SJCRH30 (cell line): ENCODE results near the gene EAPP. TPM values are rescaled to one million over a fixed set of nuclear protein-coding genes. Genes with fewer than 3 reads are reported as not detected.
"Not testable (repeated sequence)": the region's sequence is repeated elsewhere in the genome, so short reads cannot be mapped to it uniquely, and the experiment has no call there.

Source experiments
- DNase-seq, 2 experiments: peaks; one replicate each; pipeline ENCODE4 v3.0.0-alpha.2; 2015 to 2020
- H3K27ac ChIP-seq: fragments of 250-450 bp; sonication (Bioruptor Pico); 2 replicates; pipeline ENCODE4 v1.5.1; 2020; ENCODE audit warnings: mild to moderate bottlenecking, moderate library complexity
- H3K27me3 ChIP-seq: fragments of 250-450 bp; sonication (Bioruptor Pico); 2 replicates; pipeline ENCODE4 v1.5.1; 2020; ENCODE audit warnings: mild to moderate bottlenecking, moderate library complexity
- H3K36me3 ChIP-seq: fragments of 250-450 bp; sonication (Bioruptor Pico); 2 replicates; pipeline ENCODE4 v1.5.1; 2020; ENCODE audit warnings: mild to moderate bottlenecking, moderate library complexity
- H3K4me1 ChIP-seq: fragments of 250-450 bp; sonication (Bioruptor Pico); 2 replicates; pipeline ENCODE4 v1.5.1; 2020; ENCODE audit warnings: mild to moderate bottlenecking, moderate library complexity
- H3K4me3 ChIP-seq: fragments of 250-450 bp; sonication (Bioruptor Pico); 2 replicates; pipeline ENCODE4 v1.5.1; 2020; ENCODE audit warnings: mild to moderate bottlenecking, moderate library complexity
- H3K9me3 ChIP-seq: fragments of 250-450 bp; sonication (Bioruptor Pico); replicated peaks from 2 replicates; pipeline ENCODE4 v1.5.1; 2020; ENCODE audit warnings: mild to moderate bottlenecking, moderate library complexity
- total RNA-seq: library from RNA; depleted of rRNA; stranded (reverse); fragments of >200 nt; shearing (Covaris generic); gene quantifications from 2 replicates; pipeline ENCODE4 v1.2.3, GENCODE V29; 2014; rRNA removed

The EAPP gene
- total RNA-seq, 1 experiment from 2014 or later = 58.5 TPM

DNA sequence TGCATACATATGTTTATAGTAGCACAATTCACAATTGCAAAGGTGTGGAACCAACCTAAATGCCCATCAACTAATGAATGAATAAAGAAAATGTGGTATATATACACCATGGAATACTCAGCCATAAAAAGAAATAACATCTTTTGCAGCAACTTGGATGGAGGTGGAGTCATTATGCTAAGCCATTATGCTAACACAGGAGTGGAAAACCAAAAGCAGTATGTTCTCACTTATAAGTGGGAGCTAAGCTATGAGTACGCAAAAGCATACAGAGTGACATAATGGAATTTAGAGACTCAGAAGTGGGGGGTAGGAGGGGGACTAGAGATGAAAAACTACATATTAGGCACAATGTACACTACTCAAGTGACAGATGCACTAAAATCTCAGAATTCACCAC, 61.2 kb downstream of the EAPP start:
- H3K4me3 ChIP-seq = no peak overlapping the region
- no peak overlapping the region for H3K27ac ChIP-seq
- no peaks in the 10 kb centered on the region for H3K4me1 ChIP-seq
- DNase-seq = no peak
- H3K27me3 ChIP-seq = no peaks in the 10 kb centered on the region
- no peaks in the 10 kb centered on the region for H3K36me3 ChIP-seq
- 0 out of 2 replicates have a peak, but pooled peaks cover 4% of the 10 kb centered on the region for H3K9me3 ChIP-seq

DNA sequence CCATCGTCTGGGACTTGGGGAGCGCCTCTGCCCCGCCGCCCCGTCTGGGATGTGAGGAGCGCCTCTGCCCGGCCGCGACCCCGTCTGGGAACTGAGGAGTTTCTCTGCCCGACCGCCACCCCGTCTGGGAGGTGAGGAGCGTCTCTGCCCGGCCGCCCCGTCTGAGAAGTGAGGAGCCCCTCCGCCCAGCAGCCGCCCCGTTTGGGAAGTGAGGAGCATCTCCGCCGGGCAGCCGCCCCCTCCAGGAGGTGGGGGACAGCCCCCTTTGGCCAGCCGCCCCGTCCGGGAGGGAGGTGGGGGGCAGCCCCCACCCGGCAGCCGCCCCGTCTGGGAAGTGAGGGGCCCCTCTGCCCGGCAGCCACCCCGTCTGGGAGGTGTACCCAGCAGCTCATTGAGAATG, 63.5 kb downstream of the EAPP start:
- not testable (repeated sequence) for H3K36me3 ChIP-seq, H3K27me3 ChIP-seq, DNase-seq, H3K4me1 ChIP-seq, H3K4me3 ChIP-seq, H3K9me3 ChIP-seq, H3K27ac ChIP-seq

DNA sequence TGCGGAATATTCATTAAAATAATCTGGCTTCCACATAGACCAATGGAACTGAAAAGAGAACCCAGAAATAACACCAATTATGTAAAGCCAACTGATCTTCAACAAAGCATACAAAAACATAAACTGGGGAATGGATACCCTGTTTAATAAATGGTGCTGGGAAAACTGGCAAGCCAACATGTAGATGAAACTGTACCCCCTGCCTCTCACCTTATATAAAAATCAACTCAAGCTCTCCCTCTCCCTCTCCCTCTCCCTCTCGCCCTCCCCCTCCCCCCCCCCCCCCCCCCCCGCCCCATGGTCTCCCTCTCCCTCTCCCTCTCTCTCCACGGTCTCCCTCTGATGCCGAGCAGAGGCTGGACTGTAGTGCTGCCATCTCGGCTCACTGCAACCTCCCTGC, 64.3 kb downstream of the EAPP start:
- Histone ChIP-seq H3K27ac (no peak overlapping the region), H3K27me3 (no peaks in the 10 kb centered on the region), H3K4me1 (no peaks in the 10 kb centered on the region), H3K9me3 (0 out of 2 replicates have a peak, but pooled peaks cover 4% of the 10 kb centered on the region), H3K4me3 (no peak overlapping the region), H3K36me3 (no peaks in the 10 kb centered on the region)
- no peak for DNase-seq

DNA sequence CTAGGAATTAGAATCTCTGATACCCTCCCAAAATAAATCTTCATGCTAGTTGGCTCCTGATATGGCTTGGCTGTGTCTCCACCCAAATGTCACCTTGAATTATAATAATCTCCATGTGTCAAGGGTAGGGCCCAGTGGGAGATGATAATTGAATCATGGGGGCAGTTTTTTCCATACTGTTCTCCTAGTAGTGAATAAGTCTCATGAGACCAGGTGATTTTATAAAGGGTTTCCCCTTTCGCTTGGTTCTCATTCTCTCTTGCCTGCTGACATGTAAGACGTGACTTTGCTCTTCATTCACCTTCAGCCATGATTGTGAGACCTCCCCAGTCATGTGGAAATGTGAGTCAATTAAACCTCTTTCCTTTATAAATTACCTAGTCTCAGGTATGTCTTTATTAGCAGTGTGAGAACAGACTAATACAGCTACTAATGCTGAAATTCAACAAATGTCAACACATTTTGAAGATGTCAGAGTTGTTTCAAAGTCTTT, 65.3 kb downstream of the EAPP start:
- Histone ChIP-seq H3K4me1 (no peaks in the 10 kb centered on the region), H3K9me3 (0 out of 2 replicates have a peak, but pooled peaks cover 4% of the 10 kb centered on the region), H3K27ac (no peak overlapping the region), H3K4me3 (no peak overlapping the region), H3K27me3 (no peaks in the 10 kb centered on the region), H3K36me3 (no peaks in the 10 kb centered on the region)
- no peak for DNase-seq

DNA sequence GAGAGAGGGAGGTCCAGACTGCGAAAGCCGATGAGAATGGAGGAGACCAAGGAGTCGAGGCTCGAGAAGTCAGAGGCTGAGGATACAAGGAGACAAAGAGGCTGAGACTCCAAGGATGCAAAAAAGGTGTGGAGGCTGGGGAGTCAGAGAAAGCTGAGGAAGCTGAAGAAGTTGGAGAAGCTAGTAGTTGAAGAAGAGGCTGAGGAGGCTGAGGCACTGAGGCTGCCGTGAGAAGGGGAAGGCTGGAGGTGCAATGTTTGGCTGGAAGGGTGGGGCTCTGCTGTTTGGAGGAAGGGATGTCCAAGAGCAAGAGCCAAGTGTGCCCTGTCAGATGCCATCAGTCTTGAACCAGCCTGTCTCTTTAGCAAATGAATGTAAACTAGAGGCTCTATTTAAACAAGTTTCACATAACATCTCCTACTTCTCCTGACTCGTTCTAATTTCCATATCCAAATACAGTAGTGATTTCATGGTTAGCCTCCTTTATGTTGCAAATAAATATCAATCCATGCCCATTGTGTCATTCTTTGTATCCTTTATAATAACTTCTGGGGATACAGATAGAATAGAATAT, 66.7 kb downstream of the EAPP start:
- Histone ChIP-seq H3K4me1 (no peaks in the 10 kb centered on the region), H3K27me3 (no peaks in the 10 kb centered on the region), H3K27ac (no peak overlapping the region), H3K9me3 (0 out of 2 replicates have a peak, but pooled peaks cover 4% of the 10 kb centered on the region), H3K4me3 (no peak overlapping the region), H3K36me3 (no peaks in the 10 kb centered on the region)
- DNase-seq = no peak

DNA sequence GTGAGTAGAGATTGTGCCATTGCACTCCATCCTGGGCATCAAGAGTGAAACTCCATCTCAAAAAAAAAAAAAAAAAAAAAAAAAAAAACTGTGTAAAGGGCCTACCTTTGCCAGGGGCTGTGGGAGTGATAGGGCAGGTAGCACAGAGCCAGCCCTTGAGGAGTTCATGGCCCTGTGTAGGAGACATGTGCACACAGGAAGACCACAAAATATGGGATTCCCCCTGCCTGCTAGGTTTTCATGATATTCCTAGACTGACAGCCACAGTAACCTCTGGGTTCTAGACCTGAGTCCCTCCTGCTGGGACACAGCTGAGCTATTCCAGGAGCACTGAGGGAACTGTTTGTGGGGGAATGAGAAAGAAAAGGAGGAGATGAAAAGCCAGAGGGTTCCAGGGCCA, 69.2 kb downstream of the EAPP start:
- H3K36me3 ChIP-seq = no peaks in the 10 kb centered on the region
- no peak overlapping the region for H3K4me3 ChIP-seq
- H3K9me3 ChIP-seq = 0 out of 2 replicates have a peak, but pooled peaks cover 4% of the 10 kb centered on the region
- no peaks in the 10 kb centered on the region for H3K27me3 ChIP-seq
- H3K27ac ChIP-seq = no peak overlapping the region
- no peak for DNase-seq
- H3K4me1 ChIP-seq = peaks cover 2% of the 10 kb centered on the region

DNA sequence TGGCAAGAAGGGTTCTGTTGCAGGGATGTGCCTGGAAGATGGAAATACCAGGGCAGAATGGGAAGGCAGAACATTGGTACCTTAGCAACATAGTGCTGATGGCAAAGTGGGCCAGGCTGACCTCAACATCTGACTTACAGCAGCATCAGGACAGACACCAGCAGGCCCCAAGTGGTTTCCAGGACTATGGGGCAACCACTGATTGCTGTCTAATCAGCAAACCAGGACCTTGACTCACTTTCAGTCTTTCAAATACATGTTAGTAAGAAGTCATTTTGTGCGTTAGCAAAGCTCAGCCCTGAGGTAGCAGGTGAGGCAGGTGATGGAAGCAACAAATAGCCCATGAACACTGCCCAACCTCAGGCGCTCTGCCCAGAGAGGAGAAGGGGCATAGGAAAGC, 72.8 kb downstream of the EAPP start:
- Histone ChIP-seq H3K4me1 (peaks cover 9% of the 10 kb centered on the region), H3K27me3 (no peaks in the 10 kb centered on the region), H3K27ac (no peak overlapping the region), H3K36me3 (no peaks in the 10 kb centered on the region), H3K4me3 (no peak overlapping the region), H3K9me3 (no peaks in the 10 kb centered on the region)
- DNase-seq = no peak

Other genes starting within 250 kb of the EAPP start
- gene SPTSSA, start 77.5 kb downstream of the EAPP start, total RNA-seq = 53.3 and 67.9 TPM in 2 replicates
- 95.3 and 105 TPM in 2 replicates for gene SNX6, start 90.4 kb upstream of the EAPP start, total RNA-seq
- gene CFL2, start 174.9 kb upstream of the EAPP start, total RNA-seq = 197 and 233 TPM in 2 replicates